HG03175 (cell line): ENCODE results near the gene FXYD1.

Experiments
- ATAC-seq: cut with Tn5 transposase; IDR thresholded peaks from one replicate; pipeline ENCODE4 v1.9.1; 2021; ENCODE audit warnings: mild to moderate bottlenecking, moderate library complexity; ENCODE audit not compliant: unreplicated experiment

Gene FXYD1

GRCh38 chr19:35184267-35184666, 45.6 kb downstream of the FXYD1 start:
- ATAC-seq = no peak

GRCh38 chr19:35184884-35185283, 46.3 kb downstream of the FXYD1 start:
- ATAC-seq = no peak
